Measurements from ENCODE around the gene FZD8. TPM values are rescaled to one million over a fixed set of nuclear protein-coding genes. Genes with fewer than 3 reads are reported as not detected.

FZD8 gene
- total RNA-seq, 1 experiment from 2014 or later: 13.8 TPM

DNA sequence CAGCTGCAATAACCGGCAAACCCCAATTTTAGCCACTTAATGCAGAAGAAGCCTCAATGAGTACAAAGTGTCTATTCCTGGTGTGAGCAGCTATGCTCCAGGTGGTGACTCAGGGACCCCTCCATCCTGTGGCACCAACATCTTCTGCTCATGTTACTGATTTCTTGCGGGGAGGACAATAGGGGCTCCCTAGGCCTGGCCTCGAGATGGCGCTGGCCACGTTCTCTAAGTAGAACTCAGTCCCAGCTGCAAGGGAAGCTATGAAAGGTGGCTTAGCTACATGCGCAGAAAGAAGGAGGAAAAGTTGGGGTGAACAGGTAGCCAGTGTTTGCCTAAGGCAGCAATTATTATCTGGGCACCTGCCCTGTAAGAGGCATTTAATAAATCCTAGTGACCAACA, 30.3 kb downstream of the FZD8 start:
- no peaks in the 10 kb centered on the region for H3K79me2 ChIP-seq (ENCODE audit: insufficient read depth, low read length)
- H2BK5ac ChIP-seq (ENCODE audit: insufficient read length, low read length): no peak overlapping the region
- no CpG with 5 or more reads among the region's 6 CpGs for WGBS (ENCODE audit: extremely low coverage, insufficient read length, low lambda C conversion rate)
- H2BK20ac ChIP-seq (ENCODE audit: low read depth, low read length, poor library complexity, severe bottlenecking): no peak overlapping the region
- no peak overlapping the region for H3K4me2 ChIP-seq (ENCODE audit: insufficient read depth, insufficient read length, low read length)
- no peak overlapping the region for H3T11ph ChIP-seq (ENCODE audit: low read length)
- no peaks in the 10 kb centered on the region; the same call in 1 of the 2 replicates for H3K27me3 ChIP-seq (ENCODE audit: insufficient read depth, low read length)
- Mint-ChIP-seq H3K27ac (no peak overlapping the region), H3K27me3 (ENCODE audit: low read depth) (no peaks in the 10 kb centered on the region; the same call in 1 of the 2 replicates), H3K9me3 (peaks cover 14 to 15% of the 10 kb centered on the region in 2 experiments), H3K36me3 (ENCODE audit: insufficient read depth in 1 of 3, low read depth in 3 of 3) (peaks cover 7 to 11% (median 11%) of the 10 kb centered on the region in 3 experiments), H3K4me1 (peaks cover 3 to 5% of the 10 kb centered on the region in 2 experiments; a peak in 3 of 4 replicates), H3K4me3 (no peak overlapping the region)
- no peak overlapping the region for H2BK120ac ChIP-seq (ENCODE audit: low read depth, low read length, poor library complexity, severe bottlenecking)
- no peaks in the 10 kb centered on the region for H3K9me3 ChIP-seq (ENCODE audit: control insufficient read depth, low read depth, low read length)
- no peak overlapping the region for H3K14ac ChIP-seq (ENCODE audit: insufficient read depth, low read length)
- H3K18ac ChIP-seq (ENCODE audit: insufficient read length, low read depth, low read length): no peak overlapping the region
- no peak overlapping the region for H2BK15ac ChIP-seq (ENCODE audit: low read depth, low read length)
- H3K79me1 ChIP-seq (ENCODE audit: insufficient read depth, low read depth, low read length, poor library complexity, severe bottlenecking): no peaks in the 10 kb centered on the region
- no peak overlapping the region for H3K56ac ChIP-seq (ENCODE audit: insufficient read length, low read depth, low read length)
- no peak overlapping the region for H3K9ac ChIP-seq (ENCODE audit: extremely low read depth, insufficient read length, low read length)
- peak; percentile 50 for DNase-seq
- H2BK12ac ChIP-seq (ENCODE audit: insufficient read length, low read depth, low read length): no peak overlapping the region
- H4K5ac ChIP-seq (ENCODE audit: insufficient read length, low read depth, low read length): no peak overlapping the region
- H3K23me2 ChIP-seq (ENCODE audit: insufficient read length, low read depth, low read length, poor library complexity, severe bottlenecking): no peaks in the 10 kb centered on the region
- no peak overlapping the region for H2AK5ac ChIP-seq (ENCODE audit: insufficient read length, low read length)
- TF ChIP-seq, protein P1, sequence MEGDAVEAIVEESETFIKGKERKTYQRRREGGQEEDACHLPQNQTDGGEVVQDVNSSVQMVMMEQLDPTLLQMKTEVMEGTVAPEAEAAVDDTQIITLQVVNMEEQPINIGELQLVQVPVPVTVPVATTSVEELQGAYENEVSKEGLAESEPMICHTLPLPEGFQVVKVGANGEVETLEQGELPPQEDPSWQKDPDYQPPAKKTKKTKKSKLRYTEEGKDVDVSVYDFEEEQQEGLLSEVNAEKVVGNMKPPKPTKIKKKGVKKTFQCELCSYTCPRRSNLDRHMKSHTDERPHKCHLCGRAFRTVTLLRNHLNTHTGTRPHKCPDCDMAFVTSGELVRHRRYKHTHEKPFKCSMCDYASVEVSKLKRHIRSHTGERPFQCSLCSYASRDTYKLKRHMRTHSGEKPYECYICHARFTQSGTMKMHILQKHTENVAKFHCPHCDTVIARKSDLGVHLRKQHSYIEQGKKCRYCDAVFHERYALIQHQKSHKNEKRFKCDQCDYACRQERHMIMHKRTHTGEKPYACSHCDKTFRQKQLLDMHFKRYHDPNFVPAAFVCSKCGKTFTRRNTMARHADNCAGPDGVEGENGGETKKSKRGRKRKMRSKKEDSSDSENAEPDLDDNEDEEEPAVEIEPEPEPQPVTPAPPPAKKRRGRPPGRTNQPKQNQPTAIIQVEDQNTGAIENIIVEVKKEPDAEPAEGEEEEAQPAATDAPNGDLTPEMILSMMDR (conservative IDR thresholded peaks at IDR 0.05): peak; percentile 59
- no peak overlapping the region for H2AFZ ChIP-seq (ENCODE audit: low read length)
- H4K8ac ChIP-seq (replicated peaks; ENCODE audit: insufficient read length, low read depth, low read length): no peak overlapping the region
- H4K91ac ChIP-seq (ENCODE audit: insufficient read length, low read depth, low read length): no peak overlapping the region
- H3K23ac ChIP-seq (ENCODE audit: insufficient read length, low read depth, low read length): no peak overlapping the region
- H3K4ac ChIP-seq (ENCODE audit: low read depth, low read length): no peak overlapping the region
- H4K20me1 ChIP-seq (ENCODE audit: control insufficient read depth, insufficient read depth, insufficient read length): no peaks in the 10 kb centered on the region
- H3K27ac ChIP-seq (ENCODE audit: insufficient read length, low read depth, low read length): no peak overlapping the region
- no peaks in the 10 kb centered on the region for H3K4me1 ChIP-seq (ENCODE audit: insufficient read depth, low read length)

Data from H9 (cell line).